HEK293 (cell line): ENCODE measurements around the gene KIRREL3.

Source experiments
- CTCF ChIA-PET: fragments of 350-600 bp; formaldehyde crosslinking; extraction: SDS; loops from one replicate; lab custom pipeline; 2021; ENCODE audit warnings: antibody characterized with exemption; lab: Yijun Ruan, JAX
- POLR2A ChIA-PET: fragments of 300-600 bp; formaldehyde crosslinking; extraction: SDS; loops from one replicate; lab custom pipeline; 2020; ENCODE audit warnings: antibody characterized with exemption, inconsistent platforms; lab: Yijun Ruan, JAX
- H3K27ac ChIP-seq: fragments of 200-500 bp; sonication (Bioruptor generic); 2 replicates; pipeline ENCODE4 v1.5.1; 2014; ENCODE audit warnings: low read depth, low read length, control low read depth, inconsistent platforms; ENCODE audit errors: extremely low read depth
- H3K36me3 ChIP-seq, 2 experiments: fragments of 200-500 bp in 1 of 2; sonication (Bioruptor generic) in 1 of 2; 1 replicate in 1 of 2; 2 replicates in 1 of 2; pipeline ENCODE4 v1.5.1; 2014 to 2017; ENCODE audit warnings: inconsistent platforms in 2 of 2, low read length in 2 of 2; ENCODE audit not compliant: control insufficient read depth in 2 of 2, insufficient read depth in 1 of 2
- H3K4me1 ChIP-seq: fragments of 200-500 bp; sonication (Bioruptor generic); 2 replicates; pipeline ENCODE4 v1.5.1; 2014; ENCODE audit warnings: mild to moderate bottlenecking, low read length, inconsistent platforms; ENCODE audit not compliant: control insufficient read depth, insufficient read depth
- H3K4me3 ChIP-seq: 2 replicates; pipeline ENCODE4 v1.5.1; 2011; ENCODE audit warnings: low read depth, mild to moderate bottlenecking, control low read depth, low read length, moderate library complexity
- H3K9me3 ChIP-seq: fragments of 200-500 bp; sonication (Bioruptor generic); 2 replicates; pipeline ENCODE4 v1.5.1; 2014; ENCODE audit warnings: low read depth, low read length, inconsistent platforms; ENCODE audit not compliant: control insufficient read depth, insufficient read depth
- ATF2 ChIP-seq: fragments of 450-650 bp; formaldehyde crosslinking; IDR thresholded peaks from 2 replicates; pipeline ENCODE4 v1.5.1; 2016; ENCODE audit warnings: missing biosample characterization, missing genetic modification characterization, low read depth
- EGR2 ChIP-seq: fragments of 450-650 bp; formaldehyde crosslinking; IDR thresholded peaks from 2 replicates; pipeline ENCODE4 v1.5.1; 2016; ENCODE audit warnings: low read depth, missing biosample characterization, missing genetic modification characterization
- GLI2 ChIP-seq: fragments of 450-650 bp; formaldehyde crosslinking; IDR thresholded peaks from 2 replicates; pipeline ENCODE4; 2017; ENCODE audit warnings: missing biosample characterization, missing genetic modification characterization, low read depth, borderline replicate concordance
- PRDM10 ChIP-seq: fragments of 450-650 bp; formaldehyde crosslinking; IDR thresholded peaks from 2 replicates; pipeline ENCODE4 v1.5.1; 2016; ENCODE audit warnings: missing biosample characterization, missing genetic modification characterization
- RBAK ChIP-seq: fragments of 450-650 bp; formaldehyde crosslinking; IDR thresholded peaks from 2 replicates; pipeline ENCODE4 v1.5.1; 2016; ENCODE audit warnings: missing biosample characterization, missing genetic modification characterization
- YY2 ChIP-seq: fragments of 450-650 bp; formaldehyde crosslinking; IDR thresholded peaks from 2 replicates; pipeline ENCODE4 v1.5.1; 2016; ENCODE audit warnings: missing biosample characterization, missing genetic modification characterization
- ZBTB1 ChIP-seq: fragments of 450-650 bp; formaldehyde crosslinking; IDR thresholded peaks from 2 replicates; pipeline ENCODE4 v1.5.1; 2016; ENCODE audit warnings: missing biosample characterization, missing genetic modification characterization
- ZNF114 ChIP-seq: fragments of 450-650 bp; formaldehyde crosslinking; IDR thresholded peaks from 2 replicates; pipeline ENCODE4 v1.5.0; 2017; ENCODE audit warnings: missing biosample characterization, missing genetic modification characterization
- ZNF223 ChIP-seq: fragments of 450-650 bp; formaldehyde crosslinking; IDR thresholded peaks from 2 replicates; pipeline ENCODE4 v1.5.1; 2016; ENCODE audit warnings: missing biosample characterization, missing genetic modification characterization
- ZNF23 ChIP-seq: fragments of 450-650 bp; formaldehyde crosslinking; IDR thresholded peaks from 2 replicates; pipeline ENCODE4 v1.5.1; 2016; ENCODE audit warnings: missing biosample characterization, missing genetic modification characterization, borderline replicate concordance
- ZNF266 ChIP-seq: fragments of 450-650 bp; formaldehyde crosslinking; IDR thresholded peaks from 2 replicates; pipeline ENCODE4 v1.5.1; 2016; ENCODE audit warnings: missing biosample characterization, missing genetic modification characterization, low read depth
- ZNF302 ChIP-seq: fragments of 450-650 bp; formaldehyde crosslinking; IDR thresholded peaks from 2 replicates; pipeline ENCODE4 v1.5.1; 2016; ENCODE audit warnings: missing biosample characterization, missing genetic modification characterization, low read depth
- ZNF404 ChIP-seq: fragments of 450-650 bp; formaldehyde crosslinking; IDR thresholded peaks from 2 replicates; pipeline ENCODE4 v1.5.1; 2017; ENCODE audit warnings: missing biosample characterization, missing genetic modification characterization
- ZNF433 ChIP-seq: fragments of 450-650 bp; formaldehyde crosslinking; IDR thresholded peaks from 2 replicates; pipeline ENCODE4 v1.5.1; 2016; ENCODE audit warnings: missing biosample characterization, missing genetic modification characterization, low read depth
- ZNF449 ChIP-seq: fragments of 450-650 bp; formaldehyde crosslinking; IDR thresholded peaks from 2 replicates; pipeline ENCODE4 v1.5.1; 2017; ENCODE audit warnings: missing biosample characterization, mild to moderate bottlenecking, missing genetic modification characterization, moderate library complexity
- ZNF518A ChIP-seq: fragments of 450-650 bp; formaldehyde crosslinking; conservative IDR thresholded peaks from 2 replicates; pipeline ENCODE4 v1.5.1; 2016; ENCODE audit warnings: low read depth, missing biosample characterization, missing genetic modification characterization
- ZNF529 ChIP-seq: fragments of 450-650 bp; formaldehyde crosslinking; IDR thresholded peaks from 2 replicates; pipeline ENCODE4 v1.5.1; 2017; ENCODE audit warnings: missing genetic modification characterization, missing biosample characterization; ENCODE audit not compliant: insufficient replicate concordance
- ZNF530 ChIP-seq: fragments of 450-650 bp; formaldehyde crosslinking; IDR thresholded peaks from 2 replicates; pipeline ENCODE4 v1.5.1; 2016; ENCODE audit warnings: low read depth, missing biosample characterization, missing genetic modification characterization
- ZNF707 ChIP-seq: fragments of 450-650 bp; formaldehyde crosslinking; IDR thresholded peaks from 2 replicates; pipeline ENCODE4 v1.5.1; 2016; ENCODE audit warnings: missing biosample characterization, missing genetic modification characterization

Gene KIRREL3

GRCh38 chr11:126464796-126465195 is 535.8 kb downstream of the KIRREL3 start (continued):
- TF ChIP-seq ZNF266 (tag by site-specific recombination) (no peak), EGR2 (tag by site-specific recombination) (no peak), GLI2 (tag by site-specific recombination) (no peak), ZNF518A (no peak), ZNF223 (tag by site-specific recombination) (no peak)

- no peaks in the 10 kb centered on the region for H3K36me3 ChIP-seq
- TF ChIP-seq ZNF404: no peak
- TF ChIP-seq ATF2: no peak
- no peak for TF ChIP-seq ZNF23 (tag by site-specific recombination)
- TF ChIP-seq ZNF302 (tag by site-specific recombination): no peak
- TF ChIP-seq YY2: no peak
- no peak for TF ChIP-seq ZNF114 (tag by site-specific recombination)
- TF ChIP-seq PRDM10 (tag by site-specific recombination): no peak
- no peak for TF ChIP-seq ZNF529 (tag by site-specific recombination)
- TF ChIP-seq RBAK (tag by site-specific recombination): no peak
- TF ChIP-seq ZNF449 (tag by site-specific recombination): no peak
- no peak for TF ChIP-seq ZNF433
- TF ChIP-seq ZBTB1 (tag by site-specific recombination): no peak
- no peak for TF ChIP-seq ZNF530 (tag by site-specific recombination)
- no peak for TF ChIP-seq ZNF707
- CTCF ChIA-PET: interaction anchor here (0.7 to 1.0 kb wide), 2 partner anchors 18 to 41 kb away, joined by 3 to 5 read pairs; no protein-coding TSS in a partner anchor
- H3K9me3 ChIP-seq: no peaks in the 10 kb centered on the region
- H3K4me1 ChIP-seq: no peaks in the 10 kb centered on the region
- no peak overlapping the region for H3K4me3 ChIP-seq
- H3K27ac ChIP-seq: no peak overlapping the region
- POLR2A ChIA-PET: no interaction called here
These were observed 538.1 kb downstream of the KIRREL3 start for GRCh38 chr11:126462422-126462821.
